ENCODE data around the gene CCNL1. TPM values are rescaled to one million over a fixed set of nuclear protein-coding genes. Genes with fewer than 3 reads are reported as not detected.

The CCNL1 gene
- total RNA-seq (1,000 to 10,000 TPM in 2 of 5 donors, 100 to 1,000 TPM in 3; 271 to 1,140 (median 276) TPM), total RNA-seq (203 to 1,886 (median 597) reads per million in 29 experiments)
- total RNA-seq (2013), result 688 TPM

DNA sequence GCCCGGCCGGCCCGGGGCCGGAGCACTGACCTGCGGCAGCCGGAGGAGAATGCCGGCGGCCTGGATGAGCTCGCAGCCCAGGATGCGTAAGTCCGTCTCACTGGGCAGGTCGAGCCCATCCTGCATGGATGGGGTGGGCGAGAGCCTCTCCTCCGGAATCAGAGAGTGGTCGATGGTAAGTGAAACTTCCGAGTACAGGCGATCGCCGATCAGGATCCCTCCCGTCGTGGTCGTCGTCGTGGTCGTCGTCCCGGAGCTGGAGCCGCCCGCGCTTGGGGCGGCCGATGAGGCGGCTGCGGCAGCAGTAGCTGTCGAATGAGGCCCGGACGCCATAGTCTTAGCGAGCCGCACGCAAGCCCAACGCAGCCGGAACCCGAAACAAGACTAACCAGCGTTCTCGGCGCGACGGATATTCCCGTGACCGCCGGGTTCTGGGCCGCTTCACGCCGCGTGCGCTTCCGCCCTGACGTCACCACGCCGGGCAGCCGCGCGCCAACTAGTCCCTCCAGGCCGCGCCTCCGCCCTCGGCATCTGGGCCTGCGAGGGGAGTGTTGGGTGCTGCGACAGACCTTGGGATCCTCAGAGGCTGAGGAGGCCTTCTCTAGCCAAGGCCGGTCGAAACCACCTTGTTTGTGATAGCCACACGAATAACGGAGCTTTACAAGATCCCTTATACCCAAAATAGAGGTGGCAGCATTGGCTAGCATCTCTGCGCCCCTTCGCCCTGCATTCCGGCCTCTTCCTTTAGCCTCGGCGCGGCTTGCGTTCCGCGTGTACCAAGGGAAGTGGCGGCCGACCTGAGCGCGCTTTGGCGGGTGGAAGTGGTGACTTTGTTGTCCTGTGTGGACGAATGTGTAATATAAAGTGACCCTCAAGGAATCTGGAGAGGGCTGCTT, at the start of gene CCNL1:
TSS of gene CCNL1 (minus strand) at position 386 of the 896 bp plus-strand sequence. CDS start at position 333, 53 bp downstream.
- Histone ChIP-seq H3K27me3 (replicated peaks in 1 of 2; ENCODE audit: control insufficient read depth in 2 of 2, extremely low read depth in 1 of 2, insufficient read depth in 2 of 2, low read length in 1 of 2) (no peaks in the 10 kb centered on the region), H3K9me3 (no peaks in the 10 kb centered on the region), H3K4me1 (ENCODE audit: control insufficient read depth in 1 of 2, extremely low read depth in 1 of 2, insufficient read depth in 2 of 2, low read length in 2 of 2) (peaks cover 21 to 47% of the 10 kb centered on the region in 2 experiments), H3K36me3 (ENCODE audit: control insufficient read depth in 2 of 2, extremely low read depth in 1 of 2, insufficient read depth in 1 of 2, low read length in 1 of 2) (peaks cover 4 to 39% of the 10 kb centered on the region in 2 donors), H3K4me3 (ENCODE audit: control insufficient read depth in 1 of 2, extremely low read depth in 1 of 2, low read length in 1 of 2) (peak within 1 kb of the TSS; percentile 95 to 99), H3K27ac (ENCODE audit: low read length) (peak within 1 kb of the TSS; percentile 98)
- Mint-ChIP-seq H3K27ac (peak within 1 kb of the TSS; percentile 99 to 100), H3K36me3 (peaks cover 43% of the 10 kb centered on the region), H3K4me3 (peak within 1 kb of the TSS; percentile 87 to 99 (median 93)), H3K4me1 (peaks cover 50 to 55% (median 54%) of the 10 kb centered on the region in 3 donors), H3K27me3 (no peaks in the 10 kb centered on the region), H3K9me3 (no peaks in the 10 kb centered on the region)
- ChIA-PET POLR2A (interaction anchor here (0.5 to 3.4 kb wide), 29 partner anchors 7 to 1485 kb away, joined by 3 to 177 read pairs (median 4); partner anchors contain the start of genes RSRC1 (in 1 of the 2) and SSR3 (in 1 of the 2)), CTCF (interaction anchor here (0.8 to 2.5 kb wide), 8 partner anchors 10 to 605 kb away, joined by 3 to 38 read pairs (median 4); partner anchors contain the start of gene SSR3 (in 1 of the 2))
- ATAC-seq (replicated peaks in 1 of 4), result peak; percentile 76 to 83 (median 82)
- DNase-seq, result peak; percentile 90 to 99 (median 95)
- WGBS (ENCODE audit: insufficient coverage), result under 1% methylated on average over 88 of the region's 88 CpGs

DNA sequence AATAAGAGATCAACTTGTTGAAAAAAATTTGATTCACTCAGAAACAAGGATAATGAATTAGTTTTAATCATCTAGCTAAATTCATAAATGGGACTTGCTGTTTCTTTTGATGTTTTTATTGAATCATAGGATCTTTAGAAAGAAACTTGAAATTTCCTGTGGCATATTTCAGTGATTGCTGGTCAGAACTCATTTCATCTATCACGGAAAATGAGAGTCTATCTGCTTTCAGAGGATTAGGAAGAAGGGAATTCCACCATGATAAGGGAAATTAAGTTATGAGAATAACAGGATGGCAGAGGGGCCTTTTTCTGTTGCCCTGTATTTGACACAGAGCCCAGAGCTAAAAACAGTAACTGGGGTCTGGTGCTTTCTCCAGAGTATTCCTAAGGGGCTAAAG, 44.9 kb upstream of the CCNL1 start:
- Histone ChIP-seq H3K27ac (ENCODE audit: low read length) (no peak overlapping the region), H3K9me3 (no peaks in the 10 kb centered on the region), H3K27me3 (replicated peaks in 1 of 2; ENCODE audit: control insufficient read depth in 2 of 2, extremely low read depth in 1 of 2, insufficient read depth in 2 of 2, low read length in 1 of 2) (no peaks in the 10 kb centered on the region), H3K36me3 (ENCODE audit: control insufficient read depth in 2 of 2, extremely low read depth in 1 of 2, insufficient read depth in 1 of 2, low read length in 1 of 2) (no peaks in the 10 kb centered on the region), H3K4me3 (ENCODE audit: control insufficient read depth in 1 of 2, extremely low read depth in 1 of 2, low read length in 1 of 2) (no peak overlapping the region), H3K4me1 (ENCODE audit: control insufficient read depth in 1 of 2, extremely low read depth in 1 of 2, insufficient read depth in 2 of 2, low read length in 2 of 2) (no peaks in the 10 kb centered on the region)
- Mint-ChIP-seq H3K4me1 (peaks cover 0 to 3% (median 0%) of the 10 kb centered on the region in 3 donors), H3K36me3 (peaks cover 3% of the 10 kb centered on the region), H3K4me3 (no peak overlapping the region), H3K27ac (no peak overlapping the region), H3K9me3 (no peaks in the 10 kb centered on the region), H3K27me3 (no peaks in the 10 kb centered on the region)
- no peak for ATAC-seq (replicated peaks in 1 of 4)
- WGBS (ENCODE audit: insufficient coverage), result 100% methylated on average over 1 of the region's 1 CpG
- ChIA-PET POLR2A (no interaction called here), CTCF (interaction anchor here in 1 of 2 donors (0.5 kb wide), 1 partner anchor 617 kb away, joined by 3 read pairs; no protein-coding TSS in a partner anchor)
- no peak for DNase-seq

DNA sequence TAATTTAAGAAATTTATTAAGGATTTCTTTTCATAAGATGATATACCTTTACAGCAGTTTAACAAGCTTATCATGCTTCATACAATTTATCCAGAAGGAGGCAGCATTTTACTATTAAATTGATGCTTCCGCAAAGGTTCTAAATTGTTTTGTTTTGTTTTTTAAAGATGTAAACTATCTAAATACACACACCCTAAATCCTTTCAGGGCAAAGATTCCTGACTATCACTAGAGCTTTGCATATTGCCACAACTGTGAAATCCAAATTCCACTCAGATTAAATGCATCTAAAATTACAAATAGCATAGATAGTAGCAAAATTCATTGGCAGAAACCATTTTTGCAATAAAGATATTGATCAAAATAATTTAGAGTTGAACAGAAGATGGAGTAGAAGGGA, 44.5 kb upstream of the CCNL1 start:
- Histone ChIP-seq H3K27ac (ENCODE audit: low read length) (no peak overlapping the region), H3K9me3 (no peaks in the 10 kb centered on the region), H3K4me3 (ENCODE audit: control insufficient read depth in 1 of 2, extremely low read depth in 1 of 2, low read length in 1 of 2) (no peak overlapping the region), H3K4me1 (ENCODE audit: control insufficient read depth in 1 of 2, extremely low read depth in 1 of 2, insufficient read depth in 2 of 2, low read length in 2 of 2) (no peaks in the 10 kb centered on the region), H3K36me3 (ENCODE audit: control insufficient read depth in 2 of 2, extremely low read depth in 1 of 2, insufficient read depth in 1 of 2, low read length in 1 of 2) (no peaks in the 10 kb centered on the region), H3K27me3 (replicated peaks in 1 of 2; ENCODE audit: control insufficient read depth in 2 of 2, extremely low read depth in 1 of 2, insufficient read depth in 2 of 2, low read length in 1 of 2) (no peaks in the 10 kb centered on the region)
- peak in 1 of 35 experiments; percentile 4 for DNase-seq
- Mint-ChIP-seq H3K27ac (no peak overlapping the region), H3K9me3 (no peaks in the 10 kb centered on the region), H3K4me1 (peaks cover 0 to 3% (median 0%) of the 10 kb centered on the region in 3 donors), H3K36me3 (peaks cover 2% of the 10 kb centered on the region), H3K4me3 (no peak overlapping the region), H3K27me3 (no peaks in the 10 kb centered on the region)
- ChIA-PET CTCF (no interaction called here), POLR2A (no interaction called here)
- WGBS (ENCODE audit: insufficient coverage), result no CpG with 5 or more reads among the region's 1 CpG
- ATAC-seq (replicated peaks in 1 of 4), result no peak

DNA sequence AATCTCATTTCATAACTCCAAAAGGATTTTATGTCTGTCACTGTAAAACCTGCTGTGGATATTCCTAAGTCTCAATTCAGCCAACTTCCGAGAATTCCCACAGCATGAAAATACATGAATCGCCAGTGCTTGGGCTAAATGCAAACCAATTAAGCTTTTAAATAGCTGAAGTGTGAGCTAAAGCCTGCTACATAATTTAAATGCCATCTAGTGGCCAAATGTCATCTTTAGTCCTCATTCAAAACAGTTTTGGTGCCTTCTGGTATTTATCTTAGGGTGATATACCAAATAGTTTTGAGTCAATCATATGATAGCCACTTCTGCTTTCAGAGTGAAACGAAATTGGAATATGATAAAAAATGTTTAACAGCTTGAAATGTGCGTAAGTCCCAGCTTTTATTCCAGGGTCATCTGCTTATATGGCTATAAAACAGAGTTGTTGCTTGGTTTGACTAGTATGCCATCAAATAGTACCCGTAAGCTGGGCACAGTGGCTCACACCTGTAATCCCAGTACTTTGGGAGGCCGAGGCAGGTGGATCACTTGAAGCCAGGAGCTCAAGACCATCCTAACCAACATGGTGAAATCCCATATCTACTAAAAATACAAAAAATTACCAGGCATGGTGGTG, 41.8 kb upstream of the CCNL1 start:
- DNase-seq, result peak in 1 of 35 experiments; percentile 52
- no peak overlapping the region for H3K4me3 ChIP-seq (ENCODE audit: control insufficient read depth in 1 of 2, extremely low read depth in 1 of 2, low read length in 1 of 2)
- Mint-ChIP-seq H3K27ac (no peak overlapping the region), H3K9me3 (peaks cover 4 to 6% (median 5%) of the 10 kb centered on the region in 3 donors), H3K4me3 (no peak overlapping the region), H3K27me3 (no peaks in the 10 kb centered on the region), H3K4me1 (peaks cover 0 to 3% (median 0%) of the 10 kb centered on the region in 3 donors), H3K36me3 (peaks cover 4% of the 10 kb centered on the region)
- ATAC-seq (replicated peaks in 1 of 4), result peak in 2 of 4 experiments; percentile 53 to 56
- no peaks in the 10 kb centered on the region for H3K36me3 ChIP-seq (ENCODE audit: control insufficient read depth in 2 of 2, extremely low read depth in 1 of 2, insufficient read depth in 1 of 2, low read length in 1 of 2)
- H3K27ac ChIP-seq (ENCODE audit: low read length), result no peak overlapping the region
- ChIA-PET CTCF (interaction anchor here (0.6 to 1.5 kb wide), 7 partner anchors 26 to 1051 kb away, joined by 3 to 5 read pairs (median 3); partner anchors contain the start of gene CCNL1 (in 1 of the 2)), POLR2A (interaction anchor here (0.6 to 0.8 kb wide), 2 partner anchors 24 to 27 kb away, joined by 3 to 5 read pairs; no protein-coding TSS in a partner anchor)
- H3K27me3 ChIP-seq (replicated peaks in 1 of 2; ENCODE audit: control insufficient read depth in 2 of 2, extremely low read depth in 1 of 2, insufficient read depth in 2 of 2, low read length in 1 of 2), result no peaks in the 10 kb centered on the region
- no peaks in the 10 kb centered on the region for H3K4me1 ChIP-seq (ENCODE audit: control insufficient read depth in 1 of 2, extremely low read depth in 1 of 2, insufficient read depth in 2 of 2, low read length in 2 of 2)
- H3K9me3 ChIP-seq, result no peaks in the 10 kb centered on the region
- 51% methylated on average over 2 of the region's 6 CpGs for WGBS (ENCODE audit: insufficient coverage)

DNA sequence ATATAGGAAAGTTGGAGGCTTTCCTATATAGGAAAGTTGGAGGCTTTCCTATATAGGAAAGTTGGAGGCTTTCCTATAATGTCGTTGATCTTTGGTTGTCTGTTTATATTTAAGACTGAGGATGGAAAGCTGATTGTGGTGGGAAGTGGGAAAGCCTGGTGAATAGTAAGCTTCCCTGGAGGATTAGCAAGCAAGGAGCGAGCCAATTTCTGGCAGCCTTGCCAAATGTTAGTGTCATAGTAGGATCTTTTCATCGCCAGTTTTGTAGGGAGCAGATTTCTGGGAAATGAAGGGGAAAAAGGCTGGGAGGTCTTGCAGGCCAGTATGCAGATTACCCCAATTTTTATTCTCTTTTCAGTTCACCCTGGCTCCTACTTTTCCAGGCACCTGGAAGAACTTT, 39.9 kb upstream of the CCNL1 start:
- CTCF ChIA-PET, result interaction anchor here in 1 of 2 donors (0.7 kb wide), 1 partner anchor 10 kb away, joined by 3 read pairs; no protein-coding TSS in a partner anchor
- Histone ChIP-seq H3K4me1 (ENCODE audit: control insufficient read depth in 1 of 2, extremely low read depth in 1 of 2, insufficient read depth in 2 of 2, low read length in 2 of 2) (no peaks in the 10 kb centered on the region), H3K27me3 (replicated peaks in 1 of 2; ENCODE audit: control insufficient read depth in 2 of 2, extremely low read depth in 1 of 2, insufficient read depth in 2 of 2, low read length in 1 of 2) (no peaks in the 10 kb centered on the region), H3K4me3 (ENCODE audit: control insufficient read depth in 1 of 2, extremely low read depth in 1 of 2, low read length in 1 of 2) (no peak overlapping the region), H3K36me3 (ENCODE audit: control insufficient read depth in 2 of 2, extremely low read depth in 1 of 2, insufficient read depth in 1 of 2, low read length in 1 of 2) (no peaks in the 10 kb centered on the region), H3K9me3 (no peaks in the 10 kb centered on the region), H3K27ac (ENCODE audit: low read length) (no peak overlapping the region)
- POLR2A ChIA-PET, result interaction anchor here in 1 of 2 donors (0.7 kb wide), 1 partner anchor 29 kb away, joined by 6 read pairs; no protein-coding TSS in a partner anchor
- peaks cover 5% of the 10 kb centered on the region for H3K36me3 Mint-ChIP-seq
- DNase-seq (no peak), ATAC-seq (replicated peaks in 1 of 4) (no peak)
- H3K27me3 Mint-ChIP-seq, result no peaks in the 10 kb centered on the region
- H3K9me3 Mint-ChIP-seq, result peaks cover 9 to 24% (median 21%) of the 10 kb centered on the region in 3 donors
- WGBS (ENCODE audit: insufficient coverage), result 74% methylated on average over 2 of the region's 3 CpGs
- no peak overlapping the region for H3K27ac Mint-ChIP-seq
- H3K4me3 Mint-ChIP-seq, result no peak overlapping the region
- H3K4me1 Mint-ChIP-seq, result peaks cover 0 to 3% (median 0%) of the 10 kb centered on the region in 3 donors

DNA sequence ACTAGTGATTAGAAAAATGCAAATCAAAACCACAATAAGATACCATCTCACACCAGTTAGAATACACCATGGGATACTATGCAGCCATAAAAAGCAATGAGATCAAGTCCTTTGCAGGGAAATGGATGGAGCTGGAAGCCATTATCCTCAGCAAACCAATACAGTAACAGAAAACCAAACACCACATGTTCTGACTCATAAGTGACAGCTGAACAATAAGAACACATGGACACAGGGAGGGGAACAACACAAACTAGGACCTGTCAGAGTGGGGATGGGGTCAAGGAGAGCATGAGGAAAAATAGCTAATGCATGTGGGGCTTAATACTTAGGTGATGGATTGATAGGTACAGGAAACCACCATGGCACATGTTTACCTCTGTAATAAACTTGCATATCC, 36.0 kb upstream of the CCNL1 start:
- POLR2A ChIA-PET, result no interaction called here
- no peaks in the 10 kb centered on the region for H3K27me3 Mint-ChIP-seq
- no peak for ATAC-seq (replicated peaks in 1 of 4)
- H3K9me3 Mint-ChIP-seq, result peaks cover 9 to 45% (median 34%) of the 10 kb centered on the region in 3 donors
- H3K4me3 Mint-ChIP-seq, result no peak overlapping the region
- peaks cover 27% of the 10 kb centered on the region for H3K36me3 Mint-ChIP-seq
- no peak for DNase-seq
- Histone ChIP-seq H3K27me3 (replicated peaks in 1 of 2; ENCODE audit: control insufficient read depth in 2 of 2, extremely low read depth in 1 of 2, insufficient read depth in 2 of 2, low read length in 1 of 2) (no peaks in the 10 kb centered on the region), H3K36me3 (ENCODE audit: control insufficient read depth in 2 of 2, extremely low read depth in 1 of 2, insufficient read depth in 1 of 2, low read length in 1 of 2) (no peaks in the 10 kb centered on the region), H3K27ac (ENCODE audit: low read length) (no peak overlapping the region), H3K4me1 (ENCODE audit: control insufficient read depth in 1 of 2, extremely low read depth in 1 of 2, insufficient read depth in 2 of 2, low read length in 2 of 2) (no peaks in the 10 kb centered on the region), H3K4me3 (ENCODE audit: control insufficient read depth in 1 of 2, extremely low read depth in 1 of 2, low read length in 1 of 2) (no peak overlapping the region), H3K9me3 (no peaks in the 10 kb centered on the region)
- H3K4me1 Mint-ChIP-seq, result no peaks in the 10 kb centered on the region
- H3K27ac Mint-ChIP-seq, result no peak overlapping the region
- CTCF ChIA-PET, result interaction anchor here in 1 of 2 donors (0.6 kb wide), 1 partner anchor 15 kb away, joined by 4 read pairs; no protein-coding TSS in a partner anchor
